NCI-H748 (cell line): Measurements from ENCODE around the gene C9orf152.
"Not testable (repeated sequence)": the region's sequence is repeated elsewhere in the genome, so short reads cannot be mapped to it uniquely, and the experiment has no call there.

Experiments used
- DNase-seq: peaks from one replicate; lab custom pipeline; 2025; ENCODE audit not compliant: unreplicated experiment; lab: John Stamatoyannopoulos, UW

Gene C9orf152

GRCh38 chr9:110208031-110208430, at the start of gene C9orf152:
C9orf152 (minus strand) TSS chr9:110208159; CDS start chr9:110207579, 580 bp downstream.
- DNase-seq = no peak

- DNase-seq = peak; percentile 35
Measured at GRCh38 chr9:110257097-110257841, 49.3 kb upstream of the C9orf152 start.

GRCh38 chr9:110256380-110257096, 48.6 kb upstream of the C9orf152 start, which contains the start of gene TXN:
TXN (minus strand) TSS chr9:110256507; CDS start chr9:110256435, 72 bp downstream.
- DNase-seq = peak; percentile 91

GRCh38 chr9:110255463-110256379, 47.8 kb upstream of the C9orf152 start:
- peak; percentile 74 for DNase-seq

GRCh38 chr9:110255034-110255462, 47.1 kb upstream of the C9orf152 start:
- peak; percentile 60 for DNase-seq

GRCh38 chr9:110254500-110254899, 46.5 kb upstream of the C9orf152 start:
- no peak for DNase-seq

GRCh38 chr9:110252509-110253139, 44.7 kb upstream of the C9orf152 start:
- DNase-seq = no peak

GRCh38 chr9:110251770-110252169, 43.8 kb upstream of the C9orf152 start:
- DNase-seq = not testable (repeated sequence)

GRCh38 chr9:110251212-110251611, 43.3 kb upstream of the C9orf152 start:
- no peak for DNase-seq

- no peak for DNase-seq
Measured at GRCh38 chr9:110249603-110250002, 41.6 kb upstream of the C9orf152 start.

- DNase-seq = no peak
Measured at GRCh38 chr9:110248361-110248760, 40.4 kb upstream of the C9orf152 start.

GRCh38 chr9:110246214-110246613, 38.3 kb upstream of the C9orf152 start:
- DNase-seq = no peak

GRCh38 chr9:110244616-110245015, 36.7 kb upstream of the C9orf152 start:
- DNase-seq = no peak

GRCh38 chr9:110241858-110242321, 33.9 kb upstream of the C9orf152 start:
- DNase-seq = no peak

GRCh38 chr9:110241260-110241857, 33.4 kb upstream of the C9orf152 start:
- no peak for DNase-seq

GRCh38 chr9:110240198-110240597, 32.2 kb upstream of the C9orf152 start:
- DNase-seq = no peak

- no peak for DNase-seq
Measured at GRCh38 chr9:110228321-110228720, 20.4 kb upstream of the C9orf152 start.

- DNase-seq = no peak
Measured at GRCh38 chr9:110224583-110224982, 16.6 kb upstream of the C9orf152 start.

GRCh38 chr9:110220809-110221208, 12.8 kb upstream of the C9orf152 start:
- no peak for DNase-seq

- DNase-seq = peak; percentile 42
Measured at GRCh38 chr9:110217656-110218099, 9.7 kb upstream of the C9orf152 start.
